ENCODE results near the gene CARMIL1. TPM values are rescaled to one million over a fixed set of nuclear protein-coding genes. Genes with fewer than 3 reads are reported as not detected.

The CARMIL1 gene
- total and polyA plus RNA-seq, 2 of the 8 experiments (the other 6 are each of a cell fraction or from before 2014, with no cell fraction given) = 20.3 to 40.4 TPM

GRCh38 chr6:25387483-25387882, 108.3 kb downstream of the CARMIL1 start:
- H3K4me1 ChIP-seq (replicated peaks in 1 of 4; ENCODE audit: control insufficient read depth in 3 of 4, insufficient read depth in 4 of 4, low read length in 3 of 4) = peaks cover 0 to 12% (median 0%) of the 10 kb centered on the region in 4 experiments; a peak in 1 of 7 replicates
- no peak overlapping the region for H4K91ac ChIP-seq (replicated peaks; ENCODE audit: insufficient read length, low read length)
- DNase-seq (ENCODE audit: low read depth in 1 of 2, low spot score in 2 of 2) (no peak), FAIRE-seq (no peak)
- TF ChIP-seq TEAD4 (IDR thresholded peaks at IDR 0.05; ENCODE audit: low read depth, low read length) = no peak
- TF ChIP-seq SP2 (IDR thresholded peaks at IDR 0.05; ENCODE audit: low read length) = no peak
- TF ChIP-seq EP300 (IDR thresholded peaks at IDR 0.05; ENCODE audit: borderline replicate concordance in 1 of 2, low read depth in 2 of 2, low read length in 2 of 2) = no peak
- no peak for TF ChIP-seq BCL11A (IDR thresholded peaks at IDR 0.05; ENCODE audit: low read depth in 2 of 2, low read length in 2 of 2)
- no peak for TF ChIP-seq SUZ12 (IDR thresholded peaks at IDR 0.05; ENCODE audit: low read length)
- no peak for TF ChIP-seq MAFK (IDR thresholded peaks at IDR 0.05; ENCODE audit: low read depth, low read length)
- no peaks in the 10 kb centered on the region for H3K27me3 ChIP-seq (replicated peaks in 1 of 4; ENCODE audit: control insufficient read depth in 3 of 4, extremely low read depth in 1 of 4, insufficient read depth in 3 of 4, low read length in 3 of 4)
- peaks cover 6% of the 10 kb centered on the region for H3K79me1 ChIP-seq (ENCODE audit: low read depth, low read length)
- no peak overlapping the region for H4K8ac ChIP-seq (ENCODE audit: extremely low read depth, insufficient read depth, low read length)
- no peak overlapping the region for H3K23ac ChIP-seq (ENCODE audit: insufficient read length)
- no peaks in the 10 kb centered on the region; a peak in 1 of 4 replicates for H3K9me3 ChIP-seq (ENCODE audit: insufficient read depth in 2 of 2, low read depth in 1 of 2, low read length in 1 of 2)
- no peak overlapping the region for H3K4ac ChIP-seq (replicated peaks; ENCODE audit: insufficient read length, low read depth, low read length)
- H2BK5ac ChIP-seq (ENCODE audit: low read depth, low read length) = no peak overlapping the region
- H2AK5ac ChIP-seq (ENCODE audit: low read depth, low read length) = no peak overlapping the region
- H2BK20ac ChIP-seq (ENCODE audit: low read length) = no peak overlapping the region
- H3K36me3 ChIP-seq (ENCODE audit: control insufficient read depth in 2 of 4, insufficient read depth in 4 of 4, low read length in 3 of 4) = no peaks in the 10 kb centered on the region
- no peak overlapping the region for H2BK120ac ChIP-seq (replicated peaks; ENCODE audit: low read depth, low read length)
- no peak overlapping the region for H3K4me2 ChIP-seq (ENCODE audit: insufficient read depth in 1 of 2, low read depth in 2 of 2, low read length in 2 of 2)
- ChIA-PET CTCF (ENCODE audit: partially characterized antibody) (interaction anchor here (0.8 to 1.8 kb wide), 6 partner anchors 10 to 83 kb away, joined by 3 to 5 read pairs (median 3); no protein-coding TSS in a partner anchor), POLR2A (ENCODE audit: partially characterized antibody) (interaction anchor here (0.7 kb wide), 1 partner anchor 11 kb away, joined by 3 read pairs; no protein-coding TSS in a partner anchor)
- H4K5ac ChIP-seq (ENCODE audit: insufficient read length, low read depth, low read length) = no peak overlapping the region
- no peak overlapping the region for H3K18ac ChIP-seq (ENCODE audit: extremely low read depth, low read length)
- H3K27ac ChIP-seq (ENCODE audit: low read depth, low read length) = no peak overlapping the region
- no peak overlapping the region for H3K14ac ChIP-seq (ENCODE audit: insufficient read length)
- no peak overlapping the region for H2BK15ac ChIP-seq (ENCODE audit: low read length)
- no peak overlapping the region for H3K4me3 ChIP-seq (ENCODE audit: extremely low read depth in 1 of 4, insufficient read depth in 2 of 4, low read depth in 3 of 4, low read length in 4 of 4)
- H3K23me2 ChIP-seq (ENCODE audit: low read depth, low read length) = no peaks in the 10 kb centered on the region
- peaks cover 0 to 78% of the 10 kb centered on the region in 2 experiments; a peak in 3 of 4 replicates for H3K79me2 ChIP-seq (ENCODE audit: control insufficient read depth in 1 of 2, insufficient read depth in 2 of 2, low read length in 2 of 2)
- no peak overlapping the region for H3K56ac ChIP-seq (replicated peaks; ENCODE audit: insufficient read length, low read depth, low read length)
- no peak overlapping the region for H2AFZ ChIP-seq (ENCODE audit: low read length)
- H2BK12ac ChIP-seq (ENCODE audit: low read depth, low read length) = no peak overlapping the region
- peaks cover 0 to 2% of the 10 kb centered on the region in 2 experiments for H4K20me1 ChIP-seq (replicated peaks in 1 of 2; ENCODE audit: control insufficient read depth in 1 of 2, insufficient read depth in 2 of 2, low read length in 2 of 2)
- WGBS, 2 experiments (ENCODE audit: extremely low coverage in 1 of 2, insufficient coverage in 1 of 2, insufficient read length in 1 of 2, insufficient replicate concordance in 2 of 2, low coverage in 1 of 2, low lambda C conversion rate in 2 of 2, missing lambda C conversion rate in 1 of 2) = 76% methylated on average over 2 of the region's 2 CpGs; no CpG with 5 or more reads in 1 of the 2 experiments
- H3K9ac ChIP-seq (replicated peaks in 1 of 4; ENCODE audit: extremely low read depth in 1 of 4, low read depth in 3 of 4, low read length in 3 of 4) = no peak overlapping the region

All from H1 (cell line).